Thymus (tissue), 11 donors: ENCODE data around the gene RNASE3. TPM values are rescaled to one million over a fixed set of nuclear protein-coding genes. Genes with fewer than 3 reads are reported as not detected.
"Not testable (repeated sequence)": the region's sequence is repeated elsewhere in the genome, so short reads cannot be mapped to it uniquely, and the experiment has no call there.

Source experiments
- DNase-seq, 9 donors: peaks; one replicate each; pipeline ENCODE4 v3.0.0-alpha.2; 2013; ENCODE audit warnings: low spot score in 9 of 9, low read depth in 6 of 9, missing footprints in 1 of 9
- H3K27ac ChIP-seq, 2 donors: one replicate each; pipeline ENCODE4 v1.5.1; 2013; ENCODE audit warnings: control low read depth in 1 of 2, low read depth in 1 of 2, low read length in 1 of 2, mild to moderate bottlenecking in 1 of 2, moderate library complexity in 1 of 2
- H3K27me3 ChIP-seq, 2 donors: one replicate each; pipeline ENCODE4 v1.5.1; 2013; ENCODE audit warnings: low read length in 1 of 2; ENCODE audit not compliant: control insufficient read depth in 2 of 2, insufficient read depth in 1 of 2
- H3K36me3 ChIP-seq, 2 donors: one replicate each; pipeline ENCODE4 v1.5.1; 2013; ENCODE audit warnings: low read length in 1 of 2, mild to moderate bottlenecking in 1 of 2, moderate library complexity in 1 of 2; ENCODE audit not compliant: control insufficient read depth in 2 of 2, insufficient read depth in 2 of 2
- H3K4me1 ChIP-seq, 2 donors: one replicate each; pipeline ENCODE4 v1.5.1; 2013; ENCODE audit warnings: low read length in 2 of 2; ENCODE audit not compliant: control insufficient read depth in 2 of 2, insufficient read depth in 2 of 2
- H3K4me3 ChIP-seq, 2 donors: one replicate each; pipeline ENCODE4 v1.5.1; 2013; ENCODE audit warnings: low read length in 2 of 2, control low read depth in 1 of 2, mild to moderate bottlenecking in 1 of 2
- H3K9me3 ChIP-seq, 2 donors: one replicate each; pipeline ENCODE4 v1.5.1; 2013; ENCODE audit warnings: low read length in 1 of 2, mild to moderate bottlenecking in 1 of 2; ENCODE audit not compliant: control insufficient read depth in 2 of 2, insufficient read depth in 1 of 2
- WGBS: extraction: QIAGEN DNeasy Blood & Tissue Kit; methylation state at CpG from one replicate; pipeline ENCODE4 v1.1.7; 2013; 5-methylcytosine and 5-hydroxymethylcytosine counted together
- polyA plus RNA-seq: library from polyadenylated mRNA; stranded (reverse); fragments of 200-250 nt; gene quantifications from one replicate; pipeline ENCODE4 v1.2.3, GENCODE V29; 2013
- total RNA-seq: library from RNA; stranded (reverse); fragments of 120-200 nt; gene quantifications from one replicate; pipeline ENCODE4 v1.2.4, GENCODE V29; 2013
- donor health status: healthy.

The RNASE3 gene
- total and polyA plus RNA-seq, 2 donors, result 1.2 to 26.7 TPM

GRCh38 chr14:20895322-20895721 is 4.1 kb downstream of the RNASE3 start:
- H3K27ac ChIP-seq, H3K36me3 ChIP-seq, H3K4me1 ChIP-seq, H3K27me3 ChIP-seq, H3K4me3 ChIP-seq, H3K9me3 ChIP-seq, DNase-seq: not testable (repeated sequence)
- 92% methylated on average over 1 of the region's 1 CpG for WGBS

- no peaks in the 10 kb centered on the region for H3K36me3 ChIP-seq
- H3K4me1 ChIP-seq, result no peaks in the 10 kb centered on the region
- 96% methylated on average over 4 of the region's 4 CpGs for WGBS
- H3K4me3 ChIP-seq, result no peak overlapping the region
- DNase-seq, result no peak
- no peaks in the 10 kb centered on the region for H3K9me3 ChIP-seq
- no peak overlapping the region for H3K27ac ChIP-seq
- no peaks in the 10 kb centered on the region for H3K27me3 ChIP-seq
Measured at GRCh38 chr14:20904393-20905029, 13.3 kb downstream of the RNASE3 start.

- H3K4me1 ChIP-seq, result no peaks in the 10 kb centered on the region
- H3K9me3 ChIP-seq, result no peaks in the 10 kb centered on the region
- no peaks in the 10 kb centered on the region for H3K36me3 ChIP-seq
- DNase-seq, result no peak
- WGBS, result 96% methylated on average over 2 of the region's 2 CpGs
- no peak overlapping the region for H3K4me3 ChIP-seq
- H3K27ac ChIP-seq, result no peak overlapping the region
- no peaks in the 10 kb centered on the region for H3K27me3 ChIP-seq
Measured at GRCh38 chr14:20905676-20906075, 14.5 kb downstream of the RNASE3 start.

- no peak overlapping the region for H3K4me3 ChIP-seq
- H3K27me3 ChIP-seq, result no peaks in the 10 kb centered on the region
- 97% methylated on average over 1 of the region's 1 CpG for whole genome bisulfite sequencing
- no peaks in the 10 kb centered on the region for H3K36me3 ChIP-seq
- DNase-seq, result no peak
- H3K9me3 ChIP-seq, result no peaks in the 10 kb centered on the region
- H3K4me1 ChIP-seq, result no peaks in the 10 kb centered on the region
- H3K27ac ChIP-seq, result no peak overlapping the region
Measured at GRCh38 chr14:20907214-20907613, 16.0 kb downstream of the RNASE3 start.

- not testable (repeated sequence) for H3K27me3 ChIP-seq, H3K27ac ChIP-seq, H3K4me3 ChIP-seq, H3K4me1 ChIP-seq, DNase-seq, H3K9me3 ChIP-seq, H3K36me3 ChIP-seq
- WGBS, result 85% methylated on average over 14 of the region's 14 CpGs
Measured at GRCh38 chr14:20910822-20911221, 19.6 kb downstream of the RNASE3 start.

- DNase-seq, H3K4me3 ChIP-seq, H3K27ac ChIP-seq, H3K27me3 ChIP-seq, H3K36me3 ChIP-seq, H3K9me3 ChIP-seq, H3K4me1 ChIP-seq: not testable (repeated sequence)
- 61% methylated on average over 11 of the region's 11 CpGs for WGBS
Measured at GRCh38 chr14:20919038-20919756, 28.0 kb downstream of the RNASE3 start.

- not testable (repeated sequence) for H3K27me3 ChIP-seq, H3K9me3 ChIP-seq, H3K4me3 ChIP-seq, H3K36me3 ChIP-seq, H3K4me1 ChIP-seq, DNase-seq, H3K27ac ChIP-seq
- WGBS, result 45% methylated on average over 2 of the region's 2 CpGs
Measured at GRCh38 chr14:20923766-20924297, 32.6 kb downstream of the RNASE3 start.

- Histone ChIP-seq H3K36me3 (no peaks in the 10 kb centered on the region), H3K9me3 (no peaks in the 10 kb centered on the region), H3K27me3 (no peaks in the 10 kb centered on the region), H3K4me3 (no peak overlapping the region), H3K4me1 (no peaks in the 10 kb centered on the region), H3K27ac (no peak overlapping the region)
- WGBS, result 68% methylated on average over 18 of the region's 18 CpGs
- DNase-seq, result peak in 1 of 9 donors; percentile 13
Measured at GRCh38 chr14:20934148-20934762, 43.1 kb downstream of the RNASE3 start.

GRCh38 chr14:20935303-20935984 is 44.3 kb downstream of the RNASE3 start:
- WGBS, result 89% methylated on average over 5 of the region's 5 CpGs
- DNase-seq, result no peak
- no peaks in the 10 kb centered on the region for H3K36me3 ChIP-seq
- no peaks in the 10 kb centered on the region for H3K4me1 ChIP-seq
- no peak overlapping the region for H3K27ac ChIP-seq
- no peaks in the 10 kb centered on the region for H3K27me3 ChIP-seq
- H3K4me3 ChIP-seq, result no peak overlapping the region
- no peaks in the 10 kb centered on the region for H3K9me3 ChIP-seq
